ENCODE measurements around the gene GPBP1.
"Not testable (repeated sequence)": the region's sequence is repeated elsewhere in the genome, so short reads cannot be mapped to it uniquely, and the experiment has no call there.

Gene GPBP1

GRCh38 chr5:57176350-57176857, 2.5 kb downstream of the GPBP1 start:
- in situ Hi-C loops (cut with MboI; ENCODE audit: low sequenced_read_pairs), result no loop called here

- in situ Hi-C loops (cut with MboI; ENCODE audit: low sequenced_read_pairs), result no loop called here
Observed at GRCh38 chr5:57177479-57178156, 3.8 kb downstream of the GPBP1 start.

GRCh38 chr5:57178238-57178637, 4.4 kb downstream of the GPBP1 start:
- in situ Hi-C loops (cut with MboI; ENCODE audit: low sequenced_read_pairs), result not testable (repeated sequence)

GRCh38 chr5:57179262-57180200, 5.7 kb downstream of the GPBP1 start:
- in situ Hi-C loops (cut with MboI; ENCODE audit: low sequenced_read_pairs), result no loop called here

GRCh38 chr5:57181154-57181553, 7.3 kb downstream of the GPBP1 start:
- in situ Hi-C loops (cut with MboI; ENCODE audit: low sequenced_read_pairs), result no loop called here

GRCh38 chr5:57184322-57184721, 10.5 kb downstream of the GPBP1 start:
- in situ Hi-C loops (cut with MboI; ENCODE audit: low sequenced_read_pairs), result no loop called here

GRCh38 chr5:57185313-57185712, 11.5 kb downstream of the GPBP1 start:
- in situ Hi-C loops (cut with MboI; ENCODE audit: low sequenced_read_pairs), result no loop called here

GRCh38 chr5:57186194-57186593, 12.3 kb downstream of the GPBP1 start:
- in situ Hi-C loops (cut with MboI; ENCODE audit: low sequenced_read_pairs), result no loop called here

- in situ Hi-C loops (cut with MboI; ENCODE audit: low sequenced_read_pairs), result not testable (repeated sequence)
Observed at GRCh38 chr5:57187977-57188376, 14.1 kb downstream of the GPBP1 start.

- in situ Hi-C loops (cut with MboI; ENCODE audit: low sequenced_read_pairs), result no loop called here
Observed at GRCh38 chr5:57189515-57189914, 15.7 kb downstream of the GPBP1 start.

- in situ Hi-C loops (cut with MboI; ENCODE audit: low sequenced_read_pairs), result no loop called here
Observed at GRCh38 chr5:57190593-57190992, 16.7 kb downstream of the GPBP1 start.

GRCh38 chr5:57191163-57191562, 17.3 kb downstream of the GPBP1 start:
- in situ Hi-C loops (cut with MboI; ENCODE audit: low sequenced_read_pairs), result no loop called here

GRCh38 chr5:57191986-57192385, 18.1 kb downstream of the GPBP1 start:
- in situ Hi-C loops (cut with MboI; ENCODE audit: low sequenced_read_pairs), result no loop called here

- in situ Hi-C loops (cut with MboI; ENCODE audit: low sequenced_read_pairs), result not testable (repeated sequence)
Observed at GRCh38 chr5:57192832-57193231, 19.0 kb downstream of the GPBP1 start.

GRCh38 chr5:57193757-57194413, 20.0 kb downstream of the GPBP1 start:
- in situ Hi-C loops (cut with MboI; ENCODE audit: low sequenced_read_pairs), result no loop called here

- in situ Hi-C loops (cut with MboI; ENCODE audit: low sequenced_read_pairs), result no loop called here
Observed at GRCh38 chr5:57194653-57195052, 20.8 kb downstream of the GPBP1 start.

GRCh38 chr5:57195060-57195459, 21.2 kb downstream of the GPBP1 start:
- in situ Hi-C loops (cut with MboI; ENCODE audit: low sequenced_read_pairs), result no loop called here

GRCh38 chr5:57199866-57200265, 26.0 kb downstream of the GPBP1 start:
- in situ Hi-C loops (cut with MboI; ENCODE audit: low sequenced_read_pairs), result no loop called here

GRCh38 chr5:57202811-57203210, 29.0 kb downstream of the GPBP1 start:
- in situ Hi-C loops (cut with MboI; ENCODE audit: low sequenced_read_pairs), result no loop called here

GRCh38 chr5:57207007-57207653, 33.3 kb downstream of the GPBP1 start:
- in situ Hi-C loops (cut with MboI; ENCODE audit: low sequenced_read_pairs), result no loop called here

- in situ Hi-C loops (cut with MboI; ENCODE audit: low sequenced_read_pairs), result no loop called here
Observed at GRCh38 chr5:57207681-57208080, 33.8 kb downstream of the GPBP1 start.
